HEK293 (cell line): ENCODE results near the gene RTL1.

ENCODE experiments used
- CTCF ChIA-PET: fragments of 350-600 bp; formaldehyde crosslinking; extraction: SDS; loops from one replicate; lab custom pipeline; 2021; ENCODE audit warnings: antibody characterized with exemption; lab: Yijun Ruan, JAX
- POLR2A ChIA-PET: fragments of 300-600 bp; formaldehyde crosslinking; extraction: SDS; loops from one replicate; lab custom pipeline; 2020; ENCODE audit warnings: antibody characterized with exemption, inconsistent platforms; lab: Yijun Ruan, JAX
- H3K27ac ChIP-seq: fragments of 200-500 bp; sonication (Bioruptor generic); 2 replicates; pipeline ENCODE4 v1.5.1; 2014; ENCODE audit warnings: low read depth, low read length, control low read depth, inconsistent platforms; ENCODE audit errors: extremely low read depth
- H3K36me3 ChIP-seq, 2 experiments: fragments of 200-500 bp in 1 of 2; sonication (Bioruptor generic) in 1 of 2; 1 replicate in 1 of 2; 2 replicates in 1 of 2; pipeline ENCODE4 v1.5.1; 2014 to 2017; ENCODE audit warnings: inconsistent platforms in 2 of 2, low read length in 2 of 2; ENCODE audit not compliant: control insufficient read depth in 2 of 2, insufficient read depth in 1 of 2
- H3K4me1 ChIP-seq: fragments of 200-500 bp; sonication (Bioruptor generic); 2 replicates; pipeline ENCODE4 v1.5.1; 2014; ENCODE audit warnings: mild to moderate bottlenecking, low read length, inconsistent platforms; ENCODE audit not compliant: control insufficient read depth, insufficient read depth
- H3K4me3 ChIP-seq: 2 replicates; pipeline ENCODE4 v1.5.1; 2011; ENCODE audit warnings: low read depth, mild to moderate bottlenecking, control low read depth, low read length, moderate library complexity
- H3K9me3 ChIP-seq: fragments of 200-500 bp; sonication (Bioruptor generic); 2 replicates; pipeline ENCODE4 v1.5.1; 2014; ENCODE audit warnings: low read depth, low read length, inconsistent platforms; ENCODE audit not compliant: control insufficient read depth, insufficient read depth
- EGR2 ChIP-seq: fragments of 450-650 bp; formaldehyde crosslinking; IDR thresholded peaks from 2 replicates; pipeline ENCODE4 v1.5.1; 2016; ENCODE audit warnings: low read depth, missing biosample characterization, missing genetic modification characterization
- HOXC10 ChIP-seq: sonication (generic); formaldehyde crosslinking; IDR thresholded peaks from 2 replicates; pipeline ENCODE4 v1.8.1; 2023; ENCODE audit warnings: mild to moderate bottlenecking, missing genetic modification reagents
- KLF16 ChIP-seq: fragments of 450-650 bp; formaldehyde crosslinking; IDR thresholded peaks from 2 replicates; pipeline ENCODE4 v1.5.1; 2017; ENCODE audit warnings: missing biosample characterization, missing genetic modification characterization
- MZF1 ChIP-seq: fragments of 450-650 bp; formaldehyde crosslinking; IDR thresholded peaks from 2 replicates; pipeline ENCODE4 v1.5.1; 2017; ENCODE audit warnings: missing biosample characterization, missing genetic modification characterization, borderline replicate concordance
- SALL2 ChIP-seq: fragments of 450-650 bp; formaldehyde crosslinking; IDR thresholded peaks from 2 replicates; pipeline ENCODE4 v1.5.0; 2017; ENCODE audit warnings: missing biosample characterization, mild to moderate bottlenecking, missing genetic modification characterization, borderline replicate concordance
- ZBTB7A ChIP-seq: fragments of 450-650 bp; formaldehyde crosslinking; IDR thresholded peaks from 2 replicates; pipeline ENCODE4 v1.5.1; 2016; ENCODE audit warnings: low read depth, missing biosample characterization, missing genetic modification characterization
- ZBTB8A ChIP-seq: fragments of 450-650 bp; formaldehyde crosslinking; IDR thresholded peaks from 2 replicates; pipeline ENCODE4 v1.5.1; 2016; ENCODE audit warnings: missing biosample characterization, missing genetic modification characterization
- ZFHX2 ChIP-seq: fragments of 450-650 bp; formaldehyde crosslinking; conservative IDR thresholded peaks from 2 replicates; pipeline ENCODE4 v1.5.1; 2016; ENCODE audit warnings: missing biosample characterization, missing genetic modification characterization
- ZNF133 ChIP-seq: fragments of 450-650 bp; formaldehyde crosslinking; IDR thresholded peaks from 2 replicates; pipeline ENCODE4 v1.5.1; 2016; ENCODE audit warnings: missing biosample characterization, missing genetic modification characterization
- ZNF16 ChIP-seq: fragments of 450-650 bp; formaldehyde crosslinking; IDR thresholded peaks from 2 replicates; pipeline ENCODE4 v1.5.1; 2016; ENCODE audit warnings: low read depth, missing biosample characterization, missing genetic modification characterization
- ZNF391 ChIP-seq: fragments of 450-650 bp; formaldehyde crosslinking; IDR thresholded peaks from 2 replicates; pipeline ENCODE4 v1.5.1; 2016; ENCODE audit warnings: low read depth, missing biosample characterization, missing genetic modification characterization, borderline replicate concordance
- ZNF426 ChIP-seq: fragments of 450-650 bp; formaldehyde crosslinking; IDR thresholded peaks from 2 replicates; pipeline ENCODE4 v1.5.1; 2017; ENCODE audit warnings: missing biosample characterization, missing genetic modification characterization, mild to moderate bottlenecking, inconsistent platforms, moderate library complexity
- ZNF433 ChIP-seq: fragments of 450-650 bp; formaldehyde crosslinking; IDR thresholded peaks from 2 replicates; pipeline ENCODE4 v1.5.1; 2016; ENCODE audit warnings: missing biosample characterization, missing genetic modification characterization, low read depth
- ZNF560 ChIP-seq: fragments of 450-650 bp; formaldehyde crosslinking; IDR thresholded peaks from 2 replicates; pipeline ENCODE4 v1.5.1; 2017; ENCODE audit warnings: missing biosample characterization, missing genetic modification characterization, borderline replicate concordance
- ZNF660 ChIP-seq: fragments of 450-650 bp; IDR thresholded peaks from 2 replicates; pipeline ENCODE4 v1.5.1; 2018; ENCODE audit warnings: missing biosample characterization, mild to moderate bottlenecking, missing genetic modification characterization
- ZNF701 ChIP-seq: fragments of 450-650 bp; formaldehyde crosslinking; IDR thresholded peaks from 2 replicates; pipeline ENCODE4 v1.5.1; 2016; ENCODE audit warnings: missing biosample characterization, missing genetic modification characterization
- ZNF747 ChIP-seq: fragments of 450-650 bp; formaldehyde crosslinking; IDR thresholded peaks from 2 replicates; pipeline ENCODE4 v1.5.1; 2016; ENCODE audit warnings: missing biosample characterization, missing genetic modification characterization
- ZNF791 ChIP-seq: fragments of 450-650 bp; formaldehyde crosslinking; IDR thresholded peaks from 2 replicates; pipeline ENCODE4 v1.5.1; 2016; ENCODE audit warnings: missing biosample characterization, missing genetic modification characterization
- ZSCAN23 ChIP-seq: fragments of 450-650 bp; formaldehyde crosslinking; IDR thresholded peaks from 2 replicates; pipeline ENCODE4 v1.5.1; 2016; ENCODE audit warnings: missing biosample characterization, missing genetic modification characterization
- ZXDB ChIP-seq: fragments of 450-650 bp; formaldehyde crosslinking; IDR thresholded peaks from 2 replicates; pipeline ENCODE4 v1.5.1; 2016; ENCODE audit warnings: missing biosample characterization, missing genetic modification characterization
- TF ChIP-seq, protein P1 (sequence below): fragments of 450-650 bp; formaldehyde crosslinking; IDR thresholded peaks from 2 replicates; pipeline ENCODE4 v1.5.1; 2016; ENCODE audit warnings: missing biosample characterization, missing genetic modification characterization
- TF ChIP-seq, protein P2 (sequence below): fragments of 450-650 bp; formaldehyde crosslinking; IDR thresholded peaks from 2 replicates; pipeline ENCODE4 v1.5.1; 2017; ENCODE audit warnings: missing biosample characterization, mild to moderate bottlenecking, missing genetic modification characterization, moderate library complexity
- TF ChIP-seq, protein P3 (sequence below): fragments of 450-650 bp; formaldehyde crosslinking; IDR thresholded peaks from 2 replicates; pipeline ENCODE4 v1.5.1; 2016; ENCODE audit warnings: missing biosample characterization, missing genetic modification characterization

Gene RTL1

DNA sequence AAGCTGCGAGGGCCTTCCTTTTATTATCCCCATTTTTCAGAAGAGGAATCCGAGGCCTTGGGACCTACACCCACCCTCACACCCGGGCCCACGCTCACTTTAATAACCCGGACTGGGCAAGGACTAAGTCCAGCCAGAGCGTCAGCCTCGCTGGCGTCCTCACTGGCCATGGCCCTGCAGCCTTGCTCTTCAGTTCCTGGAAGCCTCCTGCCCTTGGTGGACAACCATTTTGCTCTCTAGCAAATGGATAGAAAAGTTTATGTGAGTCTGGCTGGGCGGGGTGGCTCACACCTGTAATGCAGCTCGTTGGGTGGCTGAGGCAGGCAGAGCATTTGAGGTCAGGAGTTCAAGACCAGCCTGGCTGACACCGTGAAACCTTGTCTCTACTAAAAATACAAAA, 9.8 kb downstream of the RTL1 start:
- H3K4me3 ChIP-seq: no peak overlapping the region
- ChIA-PET CTCF (interaction anchor here (0.6 to 0.7 kb wide), 2 partner anchors 239 to 472 kb away, joined by 3 to 4 read pairs; no protein-coding TSS in a partner anchor), POLR2A (interaction anchor here (0.7 kb wide), 1 partner anchor 227 kb away, joined by 7 read pairs; no protein-coding TSS in a partner anchor)
- H3K27ac ChIP-seq: no peak overlapping the region
- TF ChIP-seq, protein P1, sequence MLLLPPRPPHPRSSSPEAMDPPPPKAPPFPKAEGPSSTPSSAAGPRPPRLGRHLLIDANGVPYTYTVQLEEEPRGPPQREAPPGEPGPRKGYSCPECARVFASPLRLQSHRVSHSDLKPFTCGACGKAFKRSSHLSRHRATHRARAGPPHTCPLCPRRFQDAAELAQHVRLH (tag by site-specific recombination): no peak
- TF ChIP-seq HOXC10 (CRISPR knock-in tag) (no peak), ZSCAN23 (tag by site-specific recombination) (no peak), ZNF133 (tag by site-specific recombination) (no peak), ZNF16 (tag by site-specific recombination) (no peak), ZNF391 (tag by site-specific recombination) (no peak), ZNF791 (no peak), ZFHX2 (tag by site-specific recombination) (no peak), ZNF560 (tag by site-specific recombination) (no peak), ZBTB7A (tag by site-specific recombination) (no peak), ZNF701 (tag by site-specific recombination) (no peak), ZXDB (tag by site-specific recombination) (no peak), ZBTB8A (tag by site-specific recombination) (no peak), MZF1 (no peak), ZNF433 (tag by site-specific recombination) (no peak), KLF16 (tag by site-specific recombination) (no peak), ZNF660 (no peak), ZNF747 (tag by site-specific recombination) (no peak)
- TF ChIP-seq, protein P2, sequence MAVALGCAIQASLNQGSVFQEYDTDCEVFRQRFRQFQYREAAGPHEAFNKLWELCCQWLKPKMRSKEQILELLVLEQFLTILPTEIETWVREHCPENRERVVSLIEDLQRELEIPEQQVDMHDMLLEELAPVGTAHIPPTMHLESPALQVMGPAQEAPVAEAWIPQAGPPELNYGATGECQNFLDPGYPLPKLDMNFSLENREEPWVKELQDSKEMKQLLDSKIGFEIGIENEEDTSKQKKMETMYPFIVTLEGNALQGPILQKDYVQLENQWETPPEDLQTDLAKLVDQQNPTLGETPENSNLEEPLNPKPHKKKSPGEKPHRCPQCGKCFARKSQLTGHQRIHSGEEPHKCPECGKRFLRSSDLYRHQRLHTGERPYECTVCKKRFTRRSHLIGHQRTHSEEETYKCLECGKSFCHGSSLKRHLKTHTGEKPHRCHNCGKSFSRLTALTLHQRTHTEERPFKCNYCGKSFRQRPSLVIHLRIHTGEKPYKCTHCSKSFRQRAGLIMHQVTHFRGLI: no peak
- H3K4me1 ChIP-seq: peaks cover 3% of the 10 kb centered on the region; the same call in 1 of the 2 replicates
- H3K36me3 ChIP-seq: no peaks in the 10 kb centered on the region
- H3K9me3 ChIP-seq: no peaks in the 10 kb centered on the region

DNA sequence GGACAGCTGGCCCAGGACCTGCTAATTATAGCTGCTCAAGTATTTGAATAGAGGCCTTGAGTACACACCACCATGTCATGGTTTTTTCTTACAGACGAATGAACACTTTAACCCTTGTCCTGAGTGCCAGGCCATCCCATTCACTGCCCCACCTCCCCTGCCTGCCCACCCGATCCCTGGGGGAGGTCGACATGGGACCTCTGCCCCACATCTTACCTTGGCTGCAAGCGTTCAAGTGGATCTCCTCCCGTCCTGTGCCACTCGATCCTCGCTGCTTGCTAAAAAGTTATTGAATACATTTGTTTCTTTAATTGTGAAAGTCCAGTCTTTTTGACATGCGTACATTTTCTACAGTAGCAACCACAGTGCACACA, 10.3 kb downstream of the RTL1 start:
- H3K4me3 ChIP-seq: no peak overlapping the region
- H3K4me1 ChIP-seq: peaks cover 6% of the 10 kb centered on the region
- no peak overlapping the region for H3K27ac ChIP-seq
- TF ChIP-seq EGR2 (tag by site-specific recombination) (no peak), ZNF426 (no peak), SALL2 (no peak)
- TF ChIP-seq, protein P3, sequence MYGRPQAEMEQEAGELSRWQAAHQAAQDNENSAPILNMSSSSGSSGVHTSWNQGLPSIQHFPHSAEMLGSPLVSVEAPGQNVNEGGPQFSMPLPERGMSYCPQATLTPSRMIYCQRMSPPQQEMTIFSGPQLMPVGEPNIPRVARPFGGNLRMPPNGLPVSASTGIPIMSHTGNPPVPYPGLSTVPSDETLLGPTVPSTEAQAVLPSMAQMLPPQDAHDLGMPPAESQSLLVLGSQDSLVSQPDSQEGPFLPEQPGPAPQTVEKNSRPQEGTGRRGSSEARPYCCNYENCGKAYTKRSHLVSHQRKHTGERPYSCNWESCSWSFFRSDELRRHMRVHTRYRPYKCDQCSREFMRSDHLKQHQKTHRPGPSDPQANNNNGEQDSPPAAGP: no peak
- TF ChIP-seq, protein P2: no peak
- ChIA-PET POLR2A (no interaction called here), CTCF (interaction anchor here (0.6 to 0.7 kb wide), 2 partner anchors 238 to 471 kb away, joined by 3 to 4 read pairs; no protein-coding TSS in a partner anchor)
- no peaks in the 10 kb centered on the region for H3K36me3 ChIP-seq
- H3K9me3 ChIP-seq: no peaks in the 10 kb centered on the region
